M059J (cell line): ENCODE data around the gene IL1A. TPM values are rescaled to one million over a fixed set of nuclear protein-coding genes. Genes with fewer than 3 reads are reported as not detected.
A peak's percentile ranks its signal among the peaks of the same experiment; 100 is the strongest.

Source experiments
- DNase-seq: peaks from one replicate; pipeline ENCODE4 v3.0.0-alpha.2; 2012; ENCODE audit warnings: low read depth
- total RNA-seq: library from RNA; depleted of rRNA; stranded (reverse); fragments of >200 nt; shearing (Covaris generic); gene quantifications from 2 replicates; pipeline ENCODE4 v1.2.3, GENCODE V29; 2014

IL1A gene
- total RNA-seq, 1 experiment from 2014 or later: 0.54 TPM

DNA sequence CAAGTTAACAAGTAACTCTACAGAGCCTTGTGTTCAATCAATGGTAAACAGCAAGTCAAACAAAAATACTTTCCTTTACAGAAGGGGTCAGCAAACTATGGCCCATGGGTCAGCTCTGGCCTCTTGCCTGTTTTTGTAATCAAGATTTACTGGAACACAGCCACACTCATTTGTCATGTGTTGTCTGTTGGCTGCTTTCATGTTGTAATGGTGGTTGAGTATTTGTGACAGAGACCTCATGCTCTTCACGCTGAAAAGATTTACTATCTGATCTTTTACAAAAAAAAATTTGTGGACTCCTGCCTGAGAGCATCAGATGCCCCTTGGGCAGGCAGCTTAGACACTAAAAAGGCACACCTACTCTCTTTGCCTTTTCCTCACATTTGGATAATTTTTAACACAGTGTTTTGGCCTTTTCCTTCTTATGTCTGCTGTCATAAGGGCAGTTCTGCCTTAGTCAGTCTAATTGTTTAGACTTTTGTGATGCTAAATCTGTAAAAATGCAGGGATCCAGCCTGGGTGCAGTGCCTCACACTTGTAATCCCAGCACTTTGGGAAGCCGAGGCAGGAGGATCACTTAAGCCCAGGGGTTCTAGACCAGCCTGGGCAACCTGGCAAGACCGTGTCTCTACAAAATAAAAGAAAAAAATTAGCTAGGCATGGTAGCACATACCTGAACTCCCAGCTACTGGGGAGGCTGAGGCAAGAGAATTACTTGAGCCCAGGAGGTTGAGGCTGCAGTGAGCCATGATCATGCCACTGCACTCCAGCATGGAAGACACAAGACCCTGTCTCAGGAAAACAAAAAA is 34.0 kb upstream of the IL1A start:
- peak; percentile 61 for DNase-seq

DNA sequence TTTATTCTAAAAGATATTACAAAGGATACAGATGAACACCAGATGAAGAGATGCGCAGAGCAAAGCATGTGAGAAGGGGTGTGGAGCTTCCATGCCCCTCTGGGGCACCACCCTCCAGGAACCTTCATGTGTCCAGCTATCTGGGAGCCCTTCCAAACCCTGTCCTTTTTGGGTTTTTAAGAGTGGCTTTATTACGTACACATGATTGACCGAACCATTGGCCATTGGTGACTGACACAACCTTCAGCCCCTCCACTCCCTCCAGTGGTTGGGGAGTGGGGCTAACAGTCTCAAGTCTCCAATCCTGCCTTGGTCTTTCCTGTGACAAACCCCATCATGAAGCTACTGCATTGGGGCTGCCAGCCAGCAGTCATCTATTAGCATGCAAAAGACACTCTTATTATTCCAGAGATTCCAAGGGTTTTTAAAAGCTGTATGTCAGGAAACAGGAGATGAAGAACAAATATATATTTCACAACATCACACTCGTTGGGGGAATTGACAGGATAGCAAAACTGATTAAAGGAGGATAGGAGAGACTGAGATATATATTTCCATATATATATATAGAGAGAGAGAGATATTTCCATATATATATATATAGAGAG is 32.9 kb upstream of the IL1A start:
- DNase-seq: no peak

DNA sequence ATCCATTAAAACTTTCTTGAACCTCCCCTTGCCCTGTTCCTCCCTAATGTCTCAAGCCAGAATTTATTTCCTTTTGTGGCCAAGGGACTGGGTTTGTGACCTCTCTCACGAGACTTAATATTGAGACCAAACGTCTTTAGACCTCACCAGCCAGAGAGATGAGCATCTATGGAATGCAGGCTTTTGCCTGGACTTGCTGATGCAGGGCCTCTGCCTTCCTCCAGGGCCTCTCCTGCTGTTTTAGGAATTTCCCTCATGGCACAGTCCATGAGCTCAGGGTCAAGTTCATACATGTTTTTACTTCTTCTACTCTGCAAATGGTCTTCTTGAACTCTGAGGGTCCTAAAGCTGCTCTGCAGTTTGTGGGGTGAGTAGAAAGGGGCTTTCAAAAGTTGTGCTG is 30.0 kb upstream of the IL1A start:
- peak; percentile 42 for DNase-seq

DNA sequence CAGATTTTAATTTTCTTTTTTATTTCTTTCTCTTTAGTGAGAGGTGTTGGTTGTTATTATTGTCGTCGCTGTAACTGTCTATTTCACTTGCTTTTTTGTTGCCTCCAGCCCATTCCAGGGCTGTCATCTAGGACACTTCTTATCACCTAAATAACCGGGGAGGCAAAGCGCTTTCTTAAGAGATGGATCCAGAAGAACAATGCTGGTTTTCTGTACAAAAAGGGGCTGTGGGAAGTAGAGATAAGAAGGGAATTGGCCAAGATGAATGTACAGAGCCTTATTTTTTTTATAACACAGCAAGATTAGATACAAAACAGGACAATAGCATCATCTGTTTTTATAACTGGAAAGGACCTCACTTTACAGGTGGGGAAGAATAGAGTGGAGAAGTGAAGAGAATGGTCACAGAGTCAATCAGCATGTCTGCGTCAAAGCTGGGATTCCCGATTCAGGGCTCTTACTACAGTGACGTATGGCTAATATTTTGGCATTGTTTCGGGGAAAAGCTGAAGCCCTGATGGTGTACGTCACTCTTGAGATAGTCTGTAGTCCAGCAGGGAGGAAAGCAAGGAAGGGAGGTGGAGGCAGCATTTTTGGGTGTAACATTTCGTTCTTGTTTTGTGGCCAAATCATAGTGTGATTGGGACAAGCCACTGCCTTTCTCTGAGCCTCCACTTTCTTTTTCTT is 29.1 kb upstream of the IL1A start:
- no peak for DNase-seq

DNA sequence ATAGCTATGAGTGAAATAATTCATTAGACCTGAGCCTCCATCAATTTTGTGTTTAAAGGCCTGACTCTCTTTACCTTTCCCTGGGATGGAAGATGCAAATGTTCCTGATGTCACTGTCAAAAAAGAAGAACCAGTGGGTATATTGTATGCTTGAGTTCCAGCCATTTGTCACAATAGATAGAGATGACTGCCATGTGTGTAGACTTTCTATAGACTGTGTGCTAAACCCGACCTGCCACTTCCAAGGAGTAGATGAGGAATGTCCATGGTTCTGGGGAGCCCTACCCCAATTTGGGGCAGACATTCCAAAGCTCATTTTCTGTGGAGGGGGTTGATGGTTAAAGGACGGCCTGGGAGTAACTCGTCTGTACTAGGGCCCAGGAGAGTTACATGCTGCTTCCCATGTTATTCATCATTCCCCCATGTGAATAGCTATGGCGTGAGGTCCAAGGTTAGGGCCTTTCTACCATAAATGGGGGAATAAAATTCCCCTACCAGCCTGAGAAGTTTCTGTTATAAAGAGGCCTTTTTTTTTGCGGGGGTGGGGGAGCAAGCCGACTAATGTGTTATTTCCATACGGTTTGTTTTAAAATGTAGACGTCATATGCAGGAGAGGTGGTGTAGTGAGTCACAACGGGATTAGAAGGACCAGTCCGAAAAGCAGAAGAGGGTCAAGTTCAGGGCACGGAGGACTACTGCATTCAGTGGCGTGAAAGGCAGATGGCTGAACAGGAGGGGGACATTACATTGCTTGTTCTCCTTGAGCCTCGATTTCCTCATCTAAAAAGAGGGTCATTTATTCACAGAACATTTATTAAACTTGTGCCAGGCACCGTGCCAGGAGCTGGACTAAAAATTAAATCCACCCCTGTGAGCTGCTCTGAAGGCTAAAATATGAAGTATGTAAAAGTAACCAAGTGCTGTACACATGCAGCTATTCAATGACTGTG is 28.3 kb upstream of the IL1A start:
- DNase-seq: peak; percentile 26

DNA sequence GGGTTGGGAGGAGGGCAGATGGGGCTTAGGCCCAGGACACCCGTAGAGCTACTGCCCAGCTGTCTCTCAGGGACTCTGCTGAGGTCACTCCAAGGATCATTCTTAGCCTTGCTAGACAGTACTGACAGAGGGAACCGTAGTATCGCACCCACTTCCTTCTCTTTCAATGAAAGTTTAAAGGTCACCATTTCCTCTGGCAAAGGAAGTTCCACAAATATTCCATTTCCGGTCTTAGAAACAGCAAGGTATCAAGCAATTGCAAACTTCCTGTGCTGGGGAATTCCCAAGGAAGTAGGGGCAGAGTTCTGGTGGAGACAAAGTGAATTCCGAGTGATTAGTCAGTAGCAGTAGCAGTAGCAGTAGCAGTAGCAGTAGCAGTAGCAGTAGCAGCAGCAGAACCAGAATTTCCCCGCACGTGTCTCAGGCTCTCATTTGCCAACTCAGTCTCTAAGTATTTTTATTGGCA is 27.6 kb upstream of the IL1A start:
- DNase-seq: peak; percentile 89

DNA sequence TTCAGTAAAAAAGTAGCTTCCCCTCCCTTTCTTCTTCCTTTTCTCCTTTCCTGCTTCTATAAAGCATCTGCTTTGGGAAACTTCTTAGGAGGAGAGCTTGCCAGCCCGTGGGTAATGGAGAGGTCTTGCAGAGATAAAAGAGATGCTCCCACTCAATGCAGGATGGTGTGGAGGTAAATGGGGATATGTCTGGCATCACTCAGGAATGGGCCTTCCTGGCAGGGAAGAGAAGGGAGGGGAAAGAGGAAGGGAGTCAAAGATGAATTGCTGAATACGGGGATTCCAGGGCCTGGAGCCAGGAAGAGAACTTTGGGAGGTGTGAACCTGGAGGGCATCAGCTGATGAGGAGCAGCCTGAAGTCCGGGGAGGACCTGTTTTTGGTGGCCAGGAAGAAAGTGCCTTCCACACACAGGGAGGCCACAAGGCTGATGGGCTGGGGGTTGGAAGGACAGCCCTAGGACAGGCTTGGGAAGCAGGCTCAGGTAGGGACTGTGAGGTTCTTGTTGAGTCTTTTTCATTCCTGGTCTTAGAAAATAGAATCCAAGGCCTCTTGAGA is 27.1 kb upstream of the IL1A start:
- no peak for DNase-seq

DNA sequence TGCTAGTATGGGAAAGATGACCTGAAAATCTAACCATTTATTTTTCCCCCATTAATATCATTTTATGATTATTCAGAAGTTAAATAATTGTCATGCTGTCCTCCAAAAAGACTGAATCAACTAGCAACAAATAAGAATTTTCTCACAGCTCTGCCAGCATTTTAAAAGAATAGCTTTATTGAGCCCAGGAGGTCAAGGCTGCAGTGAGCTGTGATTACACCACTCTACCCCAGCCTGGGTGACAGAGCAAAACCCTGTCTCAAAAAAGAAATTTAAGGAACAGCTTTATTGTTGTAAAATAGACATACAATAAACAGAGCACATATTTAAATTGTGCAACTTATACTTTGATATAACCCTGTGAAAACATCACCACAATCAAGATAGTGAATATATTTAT is 24.8 kb upstream of the IL1A start:
- DNase-seq: no peak

DNA sequence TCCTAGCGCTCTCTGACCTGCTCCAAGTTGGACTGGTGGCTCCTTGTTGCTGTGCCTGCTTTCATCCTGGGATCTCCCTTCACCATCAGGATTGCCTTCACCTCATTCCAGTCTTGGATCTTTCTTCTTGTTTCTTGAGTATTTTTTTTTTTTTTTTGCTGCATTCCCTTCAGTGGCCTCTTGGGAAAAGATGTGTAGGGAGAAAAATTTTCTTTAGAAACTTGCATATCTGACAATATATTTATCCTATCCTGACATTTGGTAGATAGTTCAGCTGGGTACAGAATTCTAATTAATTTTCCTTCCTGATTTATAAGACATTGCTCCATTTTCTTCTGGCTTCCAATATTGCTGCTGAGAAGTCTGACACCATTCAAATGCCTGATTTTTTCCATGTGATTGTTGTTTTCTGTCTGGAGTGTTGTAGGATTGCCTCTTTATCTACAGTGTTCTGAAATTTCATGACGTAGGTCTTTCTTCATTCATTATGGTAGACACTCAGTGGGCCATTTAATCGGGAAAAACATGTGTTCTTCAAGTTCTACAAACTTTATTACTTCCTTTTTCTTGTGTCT is 23.0 kb upstream of the IL1A start:
- no peak for DNase-seq

DNA sequence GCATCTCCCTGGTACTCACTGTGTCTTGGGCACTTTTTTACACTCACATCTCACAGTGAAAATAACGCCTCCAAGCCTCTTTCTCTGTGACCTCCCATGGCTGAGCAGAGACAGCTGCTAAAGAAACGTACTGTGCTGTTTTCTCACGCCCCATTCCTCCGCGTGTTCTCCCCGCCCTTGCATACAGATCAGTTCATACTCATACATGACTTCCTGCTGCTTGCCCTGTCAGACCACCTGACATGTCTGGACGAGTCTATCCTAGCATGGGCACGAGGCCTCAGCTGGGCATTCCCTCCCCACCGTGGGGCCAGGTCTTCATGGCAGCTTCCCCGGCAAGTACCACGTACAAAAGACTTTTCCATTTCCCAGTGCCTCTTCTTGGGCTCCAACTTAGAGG is 21.2 kb upstream of the IL1A start:
- no peak for DNase-seq

DNA sequence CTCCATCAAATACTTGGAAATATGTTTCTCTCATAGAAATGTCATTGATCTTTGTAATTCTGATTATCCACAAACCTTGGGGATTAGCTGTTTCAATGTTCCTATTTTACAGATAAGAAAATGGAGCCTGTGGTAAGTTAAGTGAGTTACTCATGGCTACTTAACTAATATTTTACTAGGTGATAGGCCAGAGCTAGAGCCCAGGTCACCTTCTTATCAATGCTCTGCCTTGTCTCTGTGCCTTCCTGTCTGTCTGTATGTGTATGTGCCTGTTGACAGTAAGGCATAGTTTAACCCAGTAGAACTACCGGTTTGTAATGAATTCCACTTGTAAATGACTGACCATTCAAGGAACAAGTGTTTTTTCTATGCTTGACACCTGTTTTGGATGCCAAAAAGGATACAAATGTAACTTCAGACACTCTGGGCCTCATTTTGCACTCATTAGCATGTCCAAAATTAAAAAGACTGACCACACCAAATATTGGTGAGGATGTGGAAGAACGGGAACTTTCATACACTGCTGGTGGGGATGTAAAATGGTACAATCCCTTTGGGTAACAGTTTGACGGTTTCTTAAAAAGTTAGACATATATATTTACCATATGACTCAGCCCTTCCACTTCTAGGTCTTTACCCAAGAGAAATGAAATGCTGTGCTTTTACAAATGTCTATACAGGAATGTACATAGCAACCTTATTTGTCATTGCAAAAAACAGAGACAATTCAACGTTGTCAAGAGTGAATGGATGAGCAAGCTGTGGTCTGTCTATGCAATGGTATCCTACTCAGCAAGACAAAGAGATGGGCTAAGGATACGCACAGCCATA is 19.6 kb upstream of the IL1A start:
- DNase-seq: peak; percentile 33

DNA sequence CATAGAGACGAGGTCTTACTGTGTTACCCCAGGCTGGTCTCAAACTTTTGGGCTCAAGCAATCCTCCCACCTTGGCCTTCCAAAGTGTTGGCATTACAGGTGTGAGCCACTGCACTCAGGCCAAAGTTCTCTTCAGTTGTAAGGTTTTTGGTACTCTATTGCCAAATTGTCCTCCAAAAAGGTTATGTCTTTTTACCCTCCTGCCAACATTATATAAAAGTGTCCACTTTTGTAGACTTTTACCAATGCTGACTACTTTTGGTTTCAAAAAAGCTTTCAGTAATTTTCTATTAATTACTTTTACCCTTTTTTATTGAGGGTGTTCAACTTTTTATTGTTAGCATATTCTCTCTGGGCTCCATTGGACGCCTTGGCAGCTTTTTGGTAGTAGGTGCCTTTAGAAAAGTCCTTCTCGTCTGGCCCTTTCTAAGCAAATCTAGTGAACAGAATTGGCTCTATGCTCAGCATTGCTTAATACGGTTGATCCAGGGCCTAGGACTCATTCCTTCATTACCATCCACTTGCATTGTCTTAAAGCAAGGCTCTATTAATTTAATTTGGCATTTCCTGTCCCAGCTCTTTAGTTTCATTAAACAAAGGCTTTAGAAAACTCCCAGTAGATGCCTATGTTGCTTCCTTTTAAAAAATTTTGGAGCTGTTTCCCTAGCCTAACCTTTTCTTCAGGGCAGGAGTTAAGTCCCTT is 16.7 kb upstream of the IL1A start:
- DNase-seq: no peak

DNA sequence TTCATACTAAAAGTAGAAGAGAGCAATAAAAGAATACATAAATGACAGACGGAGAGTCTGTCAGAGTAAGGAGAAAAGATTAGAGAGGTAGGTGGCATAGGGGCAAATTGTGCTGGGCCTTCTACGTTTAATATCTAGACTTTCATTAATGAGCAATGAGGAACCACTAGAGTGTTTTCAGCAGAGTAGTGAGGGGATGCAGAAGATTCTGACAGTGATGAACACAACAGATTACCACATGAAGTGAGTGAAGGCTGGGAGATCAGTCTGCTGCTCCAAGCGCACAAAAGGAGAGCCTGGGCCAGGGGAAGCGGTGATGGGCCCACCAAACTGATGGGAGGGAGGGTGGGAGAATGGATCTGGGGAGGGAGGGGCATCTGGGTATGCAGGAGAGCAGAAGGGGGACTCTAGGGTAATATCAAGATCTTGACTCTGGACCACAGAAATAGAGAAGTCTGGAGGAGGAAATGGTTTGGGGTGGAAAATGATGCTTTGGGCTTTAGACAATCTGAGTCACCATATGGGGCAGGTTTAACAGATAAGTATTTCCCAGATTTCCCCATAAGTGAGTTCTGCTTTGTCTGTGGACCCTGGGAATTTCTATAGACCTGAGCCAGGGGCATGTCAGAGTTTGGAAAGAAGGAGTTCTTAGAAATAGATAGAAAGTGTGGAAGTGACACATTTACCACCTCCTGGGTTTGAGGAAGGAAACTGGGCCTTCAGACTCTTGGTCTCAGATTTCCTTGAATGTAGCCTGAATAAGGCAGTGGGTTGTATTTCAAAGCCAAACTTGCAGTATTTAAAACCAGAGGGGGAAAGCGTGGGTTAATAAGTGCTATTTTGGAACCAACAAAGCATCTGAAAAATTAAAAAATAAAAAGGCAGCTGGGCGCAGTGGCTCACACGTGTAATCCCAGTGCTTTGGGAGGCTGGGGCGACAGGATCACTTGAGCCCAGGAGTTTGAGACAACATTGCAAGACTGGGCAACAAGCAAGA is 15.0 kb upstream of the IL1A start:
- DNase-seq: no peak

DNA sequence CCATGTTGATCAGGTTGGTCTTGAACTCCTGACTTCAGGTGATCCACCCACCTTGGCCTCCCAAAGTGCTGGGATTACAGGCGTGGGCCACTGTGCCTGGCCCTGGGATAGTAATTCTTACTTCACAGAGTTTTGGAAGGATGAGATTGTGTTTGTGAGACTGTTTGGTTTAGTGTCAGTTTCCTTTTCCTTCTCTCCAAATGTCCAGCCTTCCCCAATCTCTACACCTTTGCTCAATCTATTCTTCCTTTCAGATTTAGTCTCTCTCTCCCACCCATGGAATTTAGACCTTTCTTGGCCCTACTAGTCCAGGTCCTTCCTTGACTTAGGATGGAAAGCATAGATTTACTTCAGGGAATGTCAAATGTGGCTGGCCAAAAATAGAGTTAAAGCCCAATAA is 12.2 kb upstream of the IL1A start:
- DNase-seq: no peak

DNA sequence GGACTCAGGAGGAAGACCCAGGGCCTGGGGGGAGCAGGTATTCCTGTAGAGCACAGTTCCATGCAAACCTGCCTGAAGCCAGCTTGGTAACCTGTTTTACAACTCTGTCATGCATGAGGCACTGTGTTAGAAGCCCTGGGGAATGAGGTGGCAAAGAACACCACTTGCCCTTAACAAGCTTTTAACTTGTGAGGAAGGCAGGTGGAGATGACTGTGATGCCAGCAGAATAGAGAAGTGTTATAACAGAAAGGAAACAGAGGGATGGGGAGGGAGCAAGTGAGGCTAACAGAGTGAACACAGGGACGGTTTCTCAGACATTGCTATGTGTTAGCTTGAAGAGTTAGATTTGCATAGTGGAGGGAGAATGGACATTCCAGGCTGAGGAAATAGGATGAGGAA is 11.5 kb upstream of the IL1A start:
- DNase-seq: no peak

DNA sequence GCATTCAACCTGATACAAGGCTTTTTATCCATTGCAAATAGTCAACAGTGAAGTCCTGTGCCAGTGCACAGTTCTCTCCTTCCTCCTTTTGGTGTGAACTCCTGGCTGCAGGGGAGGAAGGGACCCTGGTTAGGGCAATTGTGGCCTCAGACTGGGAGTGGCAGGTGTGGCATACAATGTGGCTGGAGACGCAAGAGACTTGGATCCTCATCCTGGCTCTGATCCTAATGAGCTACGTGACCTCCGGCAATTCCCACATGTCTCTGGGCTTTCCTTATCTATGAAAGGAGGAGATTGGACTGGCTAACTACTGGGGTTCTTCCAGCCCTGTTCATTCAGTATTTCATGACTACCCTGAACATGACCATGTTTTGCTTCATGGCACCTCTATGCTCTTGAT is 10.5 kb upstream of the IL1A start:
- no peak for DNase-seq

DNA sequence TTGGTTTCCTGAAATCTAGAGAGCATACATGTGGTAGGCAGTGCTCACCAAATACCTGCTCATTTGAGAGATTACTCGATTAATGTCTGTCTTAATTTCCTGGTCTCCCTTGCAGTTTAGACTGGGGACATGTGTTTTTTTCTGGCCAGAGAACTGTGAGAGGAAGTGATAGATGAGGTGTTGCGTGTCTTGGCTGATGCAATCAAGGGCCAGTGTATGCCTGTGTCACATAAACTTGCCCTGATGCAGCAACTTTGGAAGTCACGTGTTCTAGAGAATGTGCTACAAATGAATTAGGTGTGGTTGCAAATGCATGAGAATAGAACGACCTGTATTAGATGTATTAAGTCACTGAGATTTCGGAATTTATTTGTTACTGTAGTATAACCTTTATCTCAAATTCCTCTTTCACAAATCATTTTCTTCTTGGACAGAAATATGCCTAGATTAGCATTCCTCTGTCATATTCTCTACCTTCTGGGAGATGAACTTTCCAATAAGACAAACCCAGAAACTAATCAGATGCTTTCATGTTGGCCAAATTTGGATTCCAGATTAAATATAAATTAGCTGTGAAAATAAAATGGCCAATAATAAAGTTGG is 9.9 kb upstream of the IL1A start:
- peak; percentile 33 for DNase-seq

DNA sequence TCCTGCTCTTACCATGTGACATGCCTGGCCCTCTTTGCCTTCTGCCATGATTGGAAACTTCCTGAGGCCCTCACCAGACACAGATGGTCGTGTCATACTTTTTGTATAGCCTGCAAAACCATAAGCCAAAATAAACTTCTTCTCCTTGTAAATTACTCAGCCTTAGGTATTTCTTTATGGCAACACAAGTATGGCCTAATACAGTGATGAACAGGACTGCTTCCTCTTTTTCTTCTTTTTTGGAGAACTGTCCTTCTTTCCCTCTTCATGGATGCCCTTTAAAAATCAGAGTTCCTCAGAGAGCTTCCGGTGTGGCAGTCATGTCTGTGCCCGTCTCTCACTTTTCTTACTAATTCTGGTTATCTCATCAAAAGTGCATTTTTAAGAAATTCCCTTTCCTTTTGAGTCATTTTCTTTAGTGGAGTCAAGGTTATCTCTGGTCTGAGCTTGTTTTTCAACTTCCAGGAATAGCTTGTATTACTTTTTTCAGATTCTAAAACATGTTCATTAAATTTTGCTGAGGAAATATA is 9.2 kb upstream of the IL1A start:
- DNase-seq: no peak
